H9 (cell line): ENCODE results near the gene MYH8. TPM values are rescaled to one million over a fixed set of nuclear protein-coding genes. Genes with fewer than 3 reads are reported as not detected.

Experiments used
- DNase-seq: peaks from one replicate; pipeline ENCODE4 v3.0.0-alpha.2; 2017
- H2AFZ ChIP-seq: one replicate; pipeline ENCODE4 v1.6.1; 2013; ENCODE audit warnings: mild to moderate bottlenecking, low read length, control low read depth, moderate library complexity
- H2AK5ac ChIP-seq: 2 replicates; pipeline ENCODE4 v1.6.1; 2013; ENCODE audit warnings: low read length, control low read depth, mixed read lengths; ENCODE audit not compliant: insufficient read length
- H2BK120ac ChIP-seq: one replicate; pipeline ENCODE4 v1.6.1; 2013; ENCODE audit warnings: low read depth, mild to moderate bottlenecking, low read length, control low read depth, inconsistent platforms; ENCODE audit not compliant: poor library complexity, severe bottlenecking
- H2BK12ac ChIP-seq: 2 replicates; pipeline ENCODE4 v1.6.1; 2013; ENCODE audit warnings: low read length, control low read depth, mixed read lengths, low read depth; ENCODE audit not compliant: insufficient read length
- H2BK15ac ChIP-seq: 2 replicates; pipeline ENCODE4 v1.6.1; 2013; ENCODE audit warnings: low read depth, low read length, control low read depth
- H2BK20ac ChIP-seq: one replicate; pipeline ENCODE4 v1.6.1; 2013; ENCODE audit warnings: low read depth, mild to moderate bottlenecking, low read length, control low read depth, inconsistent platforms; ENCODE audit not compliant: poor library complexity, severe bottlenecking
- H2BK5ac ChIP-seq: 2 replicates; pipeline ENCODE4 v1.6.1; 2013; ENCODE audit warnings: low read length, control low read depth, mixed read lengths; ENCODE audit not compliant: insufficient read length
- H3K14ac ChIP-seq: 2 replicates; pipeline ENCODE4 v1.6.1; 2013; ENCODE audit warnings: low read length, control low read depth; ENCODE audit not compliant: insufficient read depth
- H3K18ac ChIP-seq: 2 replicates; pipeline ENCODE4 v1.6.1; 2013; ENCODE audit warnings: low read depth, mild to moderate bottlenecking, mixed read lengths, low read length, control low read depth; ENCODE audit not compliant: insufficient read length
- H3K23ac ChIP-seq: 2 replicates; pipeline ENCODE4 v1.6.1; 2013; ENCODE audit warnings: low read length, control low read depth, mixed read lengths, low read depth; ENCODE audit not compliant: insufficient read length
- H3K23me2 ChIP-seq: 2 replicates; pipeline ENCODE4 v1.6.1; 2013; ENCODE audit warnings: low read depth, mild to moderate bottlenecking, mixed read lengths, low read length, control low read depth; ENCODE audit not compliant: insufficient read length, poor library complexity, severe bottlenecking
- H3K27ac ChIP-seq: 2 replicates; pipeline ENCODE4 v1.5.1; 2013; ENCODE audit warnings: low read length, control low read depth, mixed read lengths, low read depth; ENCODE audit not compliant: insufficient read length
- H3K27me3 ChIP-seq: 2 replicates; pipeline ENCODE4 v1.6.1; 2013; ENCODE audit warnings: low read length, control low read depth, inconsistent platforms; ENCODE audit not compliant: insufficient read depth
- H3K4ac ChIP-seq: 2 replicates; pipeline ENCODE4 v1.6.1; 2013; ENCODE audit warnings: low read depth, mild to moderate bottlenecking, control low read depth, inconsistent platforms, low read length, moderate library complexity
- H3K4me1 ChIP-seq: 2 replicates; pipeline ENCODE4 v1.6.1; 2013; ENCODE audit warnings: low read length, control low read depth, inconsistent platforms; ENCODE audit not compliant: insufficient read depth
- H3K4me2 ChIP-seq: 2 replicates; pipeline ENCODE4 v1.6.1; 2013; ENCODE audit warnings: low read length, control low read depth, mixed read lengths; ENCODE audit not compliant: insufficient read length, insufficient read depth
- H3K56ac ChIP-seq: 2 replicates; pipeline ENCODE4 v1.6.1; 2013; ENCODE audit warnings: low read depth, mild to moderate bottlenecking, mixed read lengths, low read length, control low read depth; ENCODE audit not compliant: insufficient read length
- H3K79me1 ChIP-seq: 2 replicates; pipeline ENCODE4 v1.6.1; 2013; ENCODE audit warnings: low read depth, mild to moderate bottlenecking, moderate library complexity, low read length, control low read depth, inconsistent platforms; ENCODE audit not compliant: insufficient read depth, poor library complexity, severe bottlenecking
- H3K79me2 ChIP-seq: 2 replicates; pipeline ENCODE4 v1.6.1; 2013; ENCODE audit warnings: low read length, control low read depth, inconsistent platforms; ENCODE audit not compliant: insufficient read depth
- H3K9ac ChIP-seq: 2 replicates; pipeline ENCODE4 v1.6.1; 2013; ENCODE audit warnings: low read length, control low read depth, mixed read lengths; ENCODE audit not compliant: insufficient read length; ENCODE audit errors: extremely low read depth
- H3K9me3 ChIP-seq: one replicate; pipeline ENCODE4 v1.6.1; 2013; ENCODE audit warnings: low read depth, low read length, inconsistent platforms; ENCODE audit not compliant: control insufficient read depth
- H3T11ph ChIP-seq: one replicate; pipeline ENCODE4 v1.6.1; 2013; ENCODE audit warnings: mild to moderate bottlenecking, low read length, control low read depth, inconsistent platforms
- H4K20me1 ChIP-seq: one replicate; pipeline ENCODE4 v1.6.1; 2013; ENCODE audit not compliant: control insufficient read depth, insufficient read length, insufficient read depth
- H4K5ac ChIP-seq: 2 replicates; pipeline ENCODE4 v1.6.1; 2013; ENCODE audit warnings: low read depth, mild to moderate bottlenecking, mixed read lengths, low read length, control low read depth; ENCODE audit not compliant: insufficient read length
- H4K8ac ChIP-seq: replicated peaks from 2 replicates; pipeline ENCODE4 v1.6.1; 2013; ENCODE audit warnings: low read length, control low read depth, mixed read lengths, low read depth; ENCODE audit not compliant: insufficient read length
- H4K91ac ChIP-seq: 2 replicates; pipeline ENCODE4 v1.6.1; 2013; ENCODE audit warnings: low read depth, mild to moderate bottlenecking, moderate library complexity, mixed read lengths, low read length, control low read depth; ENCODE audit not compliant: insufficient read length
- H3K27ac Mint-ChIP-seq, 3 experiments: 2 replicates in 2 of 3; 3 replicates in 1 of 3; pipeline ENCODE4 v1.8.0; 2020 to 2021; ENCODE audit warnings: mixed read lengths in 3 of 3, mild to moderate bottlenecking in 1 of 3, moderate library complexity in 1 of 3
- H3K27me3 Mint-ChIP-seq: 2 replicates; pipeline ENCODE4 v1.8.0; 2021; ENCODE audit warnings: low read depth, mild to moderate bottlenecking, moderate library complexity, mixed read lengths
- H3K36me3 Mint-ChIP-seq, 3 experiments: 2 replicates in 2 of 3; 3 replicates in 1 of 3; pipeline ENCODE4 v1.8.0; 2020 to 2021; ENCODE audit warnings: low read depth in 3 of 3, mixed read lengths in 3 of 3; ENCODE audit not compliant: insufficient read depth in 1 of 3
- H3K4me1 Mint-ChIP-seq, 2 experiments: 2 replicates each; pipeline ENCODE4 v1.8.0; 2020; ENCODE audit warnings: mixed read lengths in 2 of 2
- H3K4me3 Mint-ChIP-seq, 2 experiments: 2 replicates in 1 of 2; 3 replicates in 1 of 2; pipeline ENCODE4 v1.8.0; 2020 to 2021; ENCODE audit warnings: mild to moderate bottlenecking in 2 of 2, mixed read lengths in 2 of 2, moderate library complexity in 1 of 2
- H3K9me3 Mint-ChIP-seq, 2 experiments: 2 replicates in 1 of 2; 3 replicates in 1 of 2; pipeline ENCODE4 v1.8.0; 2020; ENCODE audit warnings: mild to moderate bottlenecking in 2 of 2, mixed read lengths in 2 of 2, moderate library complexity in 1 of 2
- WGBS: extraction: QIAGEN DNeasy Blood & Tissue Kit; methylation state at CpG from one replicate; pipeline ENCODE4 v1.1.7; 2013; ENCODE audit warnings: missing lambda C conversion rate, low lambda C conversion rate, mixed read lengths; ENCODE audit not compliant: insufficient read length; ENCODE audit errors: extremely low coverage; 5-methylcytosine and 5-hydroxymethylcytosine counted together
- total RNA-seq: library from RNA; stranded (reverse); gene quantifications from 2 replicates; pipeline ENCODE4 v1.2.1, GENCODE V29; 2021
- TF ChIP-seq, protein P1 (sequence below): fragments of 200-600 bp; sonication (generic); conservative IDR thresholded peaks from 3 replicates; pipeline ENCODE4 v1.8.0; 2021; ENCODE audit warnings: antibody characterized with exemption, mild to moderate bottlenecking

Gene MYH8
- total RNA-seq, 1 experiment from 2014 or later: not detected

DNA sequence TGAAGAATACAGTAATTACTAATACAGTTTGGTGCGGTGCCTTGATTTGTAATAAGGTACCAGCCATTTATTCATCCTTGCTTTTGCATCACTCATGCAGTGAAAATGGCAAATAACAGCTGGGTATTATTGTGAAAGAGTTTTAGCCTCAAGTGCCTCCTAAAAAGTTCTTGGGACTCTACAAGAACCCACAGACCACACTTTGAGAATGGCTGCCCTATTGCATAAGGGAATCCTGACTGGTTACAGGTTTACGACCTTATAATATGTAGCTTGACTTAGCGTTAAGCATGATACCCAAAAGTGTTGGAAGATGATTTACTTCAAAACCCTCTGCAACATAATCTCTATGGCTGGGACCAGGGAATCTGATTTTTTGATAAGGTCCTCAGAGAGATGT, 53.2 kb downstream of the MYH8 start:
- H3K4me3 Mint-ChIP-seq: no peak overlapping the region
- Histone ChIP-seq H4K5ac (no peak overlapping the region), H2AFZ (no peak overlapping the region), H3T11ph (no peak overlapping the region), H3K79me1 (no peaks in the 10 kb centered on the region), H3K23ac (no peak overlapping the region), H3K4ac (no peak overlapping the region), H2BK120ac (no peak overlapping the region), H3K18ac (no peak overlapping the region), H3K4me1 (no peaks in the 10 kb centered on the region; the same call in 1 of the 2 replicates), H3K4me2 (no peak overlapping the region), H2AK5ac (no peak overlapping the region), H2BK20ac (no peak overlapping the region), H3K14ac (no peak overlapping the region), H4K8ac (no peak overlapping the region), H2BK15ac (no peak overlapping the region), H3K27me3 (no peaks in the 10 kb centered on the region), H3K9ac (no peak overlapping the region), H2BK12ac (no peak overlapping the region), H2BK5ac (no peak overlapping the region), H3K23me2 (no peaks in the 10 kb centered on the region), H3K79me2 (no peaks in the 10 kb centered on the region), H3K27ac (no peak overlapping the region), H4K20me1 (no peaks in the 10 kb centered on the region), H4K91ac (no peak overlapping the region), H3K56ac (no peak overlapping the region), H3K9me3 (no peaks in the 10 kb centered on the region)
- no peaks in the 10 kb centered on the region for H3K9me3 Mint-ChIP-seq
- no peak for DNase-seq
- peaks cover 4 to 10% of the 10 kb centered on the region in 2 experiments; a peak in 3 of 4 replicates for H3K4me1 Mint-ChIP-seq
- H3K27ac Mint-ChIP-seq: no peak overlapping the region
- peaks cover 3% of the 10 kb centered on the region for H3K27me3 Mint-ChIP-seq
- TF ChIP-seq, protein P1, sequence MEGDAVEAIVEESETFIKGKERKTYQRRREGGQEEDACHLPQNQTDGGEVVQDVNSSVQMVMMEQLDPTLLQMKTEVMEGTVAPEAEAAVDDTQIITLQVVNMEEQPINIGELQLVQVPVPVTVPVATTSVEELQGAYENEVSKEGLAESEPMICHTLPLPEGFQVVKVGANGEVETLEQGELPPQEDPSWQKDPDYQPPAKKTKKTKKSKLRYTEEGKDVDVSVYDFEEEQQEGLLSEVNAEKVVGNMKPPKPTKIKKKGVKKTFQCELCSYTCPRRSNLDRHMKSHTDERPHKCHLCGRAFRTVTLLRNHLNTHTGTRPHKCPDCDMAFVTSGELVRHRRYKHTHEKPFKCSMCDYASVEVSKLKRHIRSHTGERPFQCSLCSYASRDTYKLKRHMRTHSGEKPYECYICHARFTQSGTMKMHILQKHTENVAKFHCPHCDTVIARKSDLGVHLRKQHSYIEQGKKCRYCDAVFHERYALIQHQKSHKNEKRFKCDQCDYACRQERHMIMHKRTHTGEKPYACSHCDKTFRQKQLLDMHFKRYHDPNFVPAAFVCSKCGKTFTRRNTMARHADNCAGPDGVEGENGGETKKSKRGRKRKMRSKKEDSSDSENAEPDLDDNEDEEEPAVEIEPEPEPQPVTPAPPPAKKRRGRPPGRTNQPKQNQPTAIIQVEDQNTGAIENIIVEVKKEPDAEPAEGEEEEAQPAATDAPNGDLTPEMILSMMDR: no peak
- H3K36me3 Mint-ChIP-seq: no peaks in the 10 kb centered on the region
- WGBS: no CpG with 5 or more reads among the region's 3 CpGs
